Peyer's patch (tissue), 4 donors: ENCODE data around the gene FERD3L. TPM values are rescaled to one million over a fixed set of nuclear protein-coding genes. Genes with fewer than 3 reads are reported as not detected.

Source experiments
- DNase-seq, 3 donors: peaks; one replicate each; pipeline ENCODE4 v3.0.0-alpha.2; 2017 to 2019
- H3K27ac ChIP-seq, 4 donors: fragments of 200-600 bp; sonication (generic); one replicate each; pipeline ENCODE4 v1.5.1; 2016 to 2019
- H3K27me3 ChIP-seq, 2 donors: fragments of 200-600 bp; sonication (generic); one replicate each; pipeline ENCODE4 v1.5.1; 2019
- H3K36me3 ChIP-seq, 3 donors: fragments of 200-600 bp; sonication (generic); one replicate each; pipeline ENCODE4 v1.5.1; 2016 to 2019
- H3K4me1 ChIP-seq, 4 donors: fragments of 200-600 bp; sonication (generic); one replicate each; pipeline ENCODE4 v1.5.1; 2016 to 2019
- H3K4me3 ChIP-seq, 4 donors: fragments of 200-600 bp; sonication (generic); 1 replicate in 3 of 4; 2 replicates in 1 of 4; pipeline ENCODE4 v1.5.1; 2016 to 2019; ENCODE audit warnings: mild to moderate bottlenecking in 1 of 4
- H3K9me3 ChIP-seq, 4 donors: fragments of 200-600 bp; sonication (generic); one replicate each; pipeline ENCODE4 v1.5.1; 2016 to 2019; ENCODE audit warnings: mild to moderate bottlenecking in 1 of 4
- CTCF ChIP-seq, 6 experiments: fragments of 450-650 bp in 4 of 6; fragments of 200-600 bp in 2 of 6; sonication (generic) in 1 of 6; IDR thresholded peaks; one replicate each; pipeline ENCODE4 v1.5.1; 2017 to 2019; ENCODE audit warnings: antibody characterized with exemption in 6 of 6, mild to moderate bottlenecking in 3 of 6, moderate library complexity in 1 of 6
- POLR2A ChIP-seq, 2 donors: fragments of 450-650 bp; IDR thresholded peaks; one replicate each; pipeline ENCODE4 v1.5.1; 2017; ENCODE audit warnings: antibody characterized with exemption in 2 of 2, mild to moderate bottlenecking in 2 of 2, moderate library complexity in 2 of 2
- total RNA-seq, 4 donors: library from RNA; depleted of rRNA; stranded (reverse); fragments of >200 nt; gene quantifications; one replicate each; pipeline ENCODE4 v1.1.0, GENCODE V29; 2016

FERD3L gene
- total RNA-seq, 4 donors from 2014 or later = not detected

DNA sequence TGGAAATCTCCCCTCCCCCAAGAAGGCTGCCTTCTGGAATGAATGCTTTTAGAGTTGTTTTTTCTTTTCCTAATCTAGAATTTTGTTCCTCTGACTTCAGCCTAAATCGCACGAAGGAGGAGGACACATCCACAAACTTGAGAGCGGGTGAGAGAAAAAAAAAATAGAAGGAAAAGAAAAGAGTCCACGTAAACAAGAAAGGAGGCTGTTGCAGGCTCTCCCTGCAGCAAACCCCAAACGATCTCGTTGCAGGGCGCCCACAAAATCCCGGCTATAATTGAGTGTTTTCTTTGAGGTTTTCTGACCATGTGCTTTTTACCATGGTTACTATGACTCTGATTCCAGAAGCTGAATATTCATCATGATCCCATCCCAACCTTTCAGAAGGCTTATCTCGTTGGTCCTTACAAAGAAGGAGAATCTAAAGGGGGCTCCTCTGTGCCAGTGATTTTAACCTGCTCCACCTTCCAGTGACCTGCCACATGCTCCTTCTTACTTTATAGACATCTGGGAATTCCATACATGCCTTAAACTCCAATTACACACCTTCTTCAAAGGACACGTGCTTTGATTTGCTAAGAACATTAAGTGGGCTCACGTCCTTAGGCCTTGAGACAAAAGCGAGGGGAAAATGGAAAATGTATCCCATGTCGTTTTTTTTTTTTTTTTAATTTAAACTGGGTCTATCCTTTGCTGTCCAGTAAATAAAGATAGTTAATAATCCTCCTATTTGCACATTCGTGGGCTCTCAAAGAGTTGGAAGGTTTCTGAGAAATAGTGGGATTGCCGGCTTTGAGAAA is 33.5 kb downstream of the FERD3L start:
- Histone ChIP-seq H3K4me3 (no peak overlapping the region), H3K36me3 (no peaks in the 10 kb centered on the region), H3K27me3 (peaks cover 0 to 9% of the 10 kb centered on the region in 2 donors), H3K4me1 (peaks cover 0 to 13% (median 0%) of the 10 kb centered on the region in 4 donors), H3K9me3 (no peaks in the 10 kb centered on the region), H3K27ac (no peak overlapping the region)
- no peak for DNase-seq
- TF ChIP-seq CTCF (IDR thresholded peaks at IDR 0.05) (no peak), POLR2A (IDR thresholded peaks at IDR 0.05) (no peak)

- no peak overlapping the region for H3K4me3 ChIP-seq
Observed at GRCh38 chr7:19110776-19111175, 34.4 kb downstream of the FERD3L start.

GRCh38 chr7:19110026-19110730 is 35.0 kb downstream of the FERD3L start:
- Histone ChIP-seq H3K27me3 (peaks cover 0 to 15% of the 10 kb centered on the region in 2 donors), H3K27ac (no peak overlapping the region), H3K36me3 (no peaks in the 10 kb centered on the region), H3K4me1 (peaks cover 0 to 14% (median 0%) of the 10 kb centered on the region in 4 donors), H3K9me3 (no peaks in the 10 kb centered on the region), H3K4me3 (no peak overlapping the region)
- DNase-seq = no peak
- TF ChIP-seq POLR2A (IDR thresholded peaks at IDR 0.05) (no peak), CTCF (IDR thresholded peaks at IDR 0.05) (no peak)

More at GRCh38 chr7:19110776-19111175, 34.4 kb downstream of the FERD3L start:
- TF ChIP-seq POLR2A (IDR thresholded peaks at IDR 0.05) (no peak), CTCF (IDR thresholded peaks at IDR 0.05) (no peak)
- Histone ChIP-seq H3K9me3 (no peaks in the 10 kb centered on the region), H3K27me3 (peaks cover 0 to 13% of the 10 kb centered on the region in 2 donors), H3K36me3 (no peaks in the 10 kb centered on the region), H3K4me1 (peaks cover 0 to 14% (median 0%) of the 10 kb centered on the region in 4 donors), H3K27ac (no peak overlapping the region)
- DNase-seq = no peak

GRCh38 chr7:19109000-19109946 is 35.9 kb downstream of the FERD3L start:
- no peak overlapping the region for H3K4me3 ChIP-seq
- no peak overlapping the region for H3K27ac ChIP-seq
- TF ChIP-seq CTCF (IDR thresholded peaks at IDR 0.05) = no peak
- TF ChIP-seq POLR2A (IDR thresholded peaks at IDR 0.05) = no peak
- DNase-seq = no peak
- peaks cover 0 to 14% (median 0%) of the 10 kb centered on the region in 4 donors for H3K4me1 ChIP-seq
- H3K27me3 ChIP-seq = peaks cover 0 to 15% of the 10 kb centered on the region in 2 donors
- no peaks in the 10 kb centered on the region for H3K9me3 ChIP-seq
- no peaks in the 10 kb centered on the region for H3K36me3 ChIP-seq
